HepG2 (cell line): ENCODE results near the gene ARL3. TPM values are rescaled to one million over a fixed set of nuclear protein-coding genes. Genes with fewer than 3 reads are reported as not detected.

Experiments
- BHLHE40 ChIP-seq: IDR thresholded peaks from 2 replicates; pipeline ENCODE4 v1.6.1; 2011; ENCODE audit warnings: low read length, improper control_type of control experiment
- CAMTA2 ChIP-seq: sonication (generic); formaldehyde crosslinking; IDR thresholded peaks from 2 replicates; pipeline ENCODE4 v1.4.0; 2020; ENCODE audit warnings: mild to moderate bottlenecking, missing genetic modification reagents, borderline replicate concordance
- CCDC6 ChIP-seq: sonication (generic); formaldehyde crosslinking; IDR thresholded peaks from 2 replicates; pipeline ENCODE4 v1.8.1; 2022; ENCODE audit warnings: mild to moderate bottlenecking, missing genetic modification reagents, moderate library complexity
- ELF1 ChIP-seq: sonication (generic); formaldehyde crosslinking; IDR thresholded peaks from 2 replicates; pipeline ENCODE4 v1.4.0; 2020; ENCODE audit warnings: missing genetic modification reagents
- FOXA3 ChIP-seq: IDR thresholded peaks from 2 replicates; pipeline ENCODE4 v1.6.1; 2016; ENCODE audit warnings: missing genetic modification reagents, missing compliant biosample characterization
- GATAD1 ChIP-seq: IDR thresholded peaks from 2 replicates; pipeline ENCODE4 v1.6.1; 2016; ENCODE audit warnings: missing genetic modification reagents, missing compliant biosample characterization
- HNF4A ChIP-seq: sonication (generic); formaldehyde crosslinking; IDR thresholded peaks from 2 replicates; pipeline ENCODE4 v1.4.0; 2020; ENCODE audit warnings: missing genetic modification reagents
- HOXD1 ChIP-seq: sonication (generic); formaldehyde crosslinking; IDR thresholded peaks from 2 replicates; pipeline ENCODE4 v1.5.0; 2020; ENCODE audit warnings: missing genetic modification reagents
- JARID2 ChIP-seq: sonication (generic); formaldehyde crosslinking; IDR thresholded peaks from 2 replicates; pipeline ENCODE4 v1.8.1; 2023; ENCODE audit warnings: missing genetic modification reagents, inconsistent platforms; ENCODE audit not compliant: insufficient replicate concordance
- ONECUT2 ChIP-seq: sonication (generic); formaldehyde crosslinking; IDR thresholded peaks from 2 replicates; pipeline ENCODE4 v1.4.0; 2020; ENCODE audit warnings: missing genetic modification reagents
- POLR2A ChIP-seq, 2 experiments: IDR thresholded peaks; 2 replicates each; pipeline ENCODE4 v1.6.1; 2011; ENCODE audit warnings: low read depth in 2 of 2, low read length in 2 of 2, mild to moderate bottlenecking in 1 of 2, moderate library complexity in 1 of 2; ENCODE audit not compliant: insufficient read depth in 1 of 2
- RAD21 ChIP-seq: fragments of 450-650 bp; formaldehyde crosslinking; IDR thresholded peaks from 2 replicates; pipeline ENCODE4 v1.5.0; 2020; ENCODE audit warnings: mild to moderate bottlenecking
- SKIL ChIP-seq: sonication (generic); formaldehyde crosslinking; IDR thresholded peaks from 2 replicates; pipeline ENCODE4 v1.8.0; 2022; ENCODE audit warnings: missing genetic modification reagents, mild to moderate bottlenecking, moderate library complexity, borderline replicate concordance
- SNAI1 ChIP-seq: sonication (generic); formaldehyde crosslinking; IDR thresholded peaks from 2 replicates; pipeline ENCODE4 v1.5.0; 2020; ENCODE audit warnings: mild to moderate bottlenecking, missing genetic modification reagents, borderline replicate concordance
- THAP11 ChIP-seq: IDR thresholded peaks from 2 replicates; pipeline ENCODE4 v1.6.1; 2016; ENCODE audit warnings: missing biosample characterization, missing genetic modification reagents
- ZFP36L1 ChIP-seq: sonication (generic); formaldehyde crosslinking; IDR thresholded peaks from 2 replicates; pipeline ENCODE4 v1.8.0; 2022; ENCODE audit warnings: mild to moderate bottlenecking, missing genetic modification reagents, moderate library complexity
- ZNF276 ChIP-seq: sonication (generic); formaldehyde crosslinking; IDR thresholded peaks from 2 replicates; pipeline ENCODE4 v1.4.0; 2020; ENCODE audit warnings: mild to moderate bottlenecking, low read depth, missing genetic modification reagents
- ZNF317 ChIP-seq: sonication (generic); formaldehyde crosslinking; IDR thresholded peaks from 2 replicates; pipeline ENCODE4 v1.5.0; 2020; ENCODE audit warnings: mild to moderate bottlenecking, missing genetic modification reagents
- ZNF580 ChIP-seq: IDR thresholded peaks from 2 replicates; pipeline ENCODE4 v1.6.1; 2016; ENCODE audit warnings: low read depth, borderline replicate concordance
- ZNF746 ChIP-seq: sonication (generic); formaldehyde crosslinking; IDR thresholded peaks from 2 replicates; pipeline ENCODE4 v1.8.0; 2022; ENCODE audit warnings: mild to moderate bottlenecking, missing genetic modification reagents
- polyA plus RNA-seq, 8 experiments: library from polyadenylated mRNA; depleted of rRNA in 3 of 8; stranded (reverse) in 7 of 8; unstranded in 1 of 8; fragments of >200 nt; fragmentation: Illumina TruSeq in 4 of 8; extraction: Trizol in 4 of 8; gene quantifications; 2 replicates each; pipeline versions ENCODE4 v1.2.1 to v1.2.3, GENCODE V29; 2011 to 2016; ENCODE audit warnings: low read depth in 4 of 8, missing spikeins in 1 of 8, mixed read lengths in 1 of 8; ENCODE audit not compliant: insufficient read depth in 1 of 8
- total RNA-seq, 5 experiments: library from RNA; depleted of rRNA; stranded (reverse); fragments of >200 nt; fragmentation: Illumina TruSeq; extraction: Trizol; gene quantifications; 2 replicates each; pipeline ENCODE4 v1.2.3, GENCODE V29; 2016; ENCODE audit warnings: low read depth in 1 of 5
- TF ChIP-seq, protein P1 (sequence below): IDR thresholded peaks from 2 replicates; pipeline ENCODE4 v1.6.1; 2016; ENCODE audit warnings: missing compliant biosample characterization, missing genetic modification reagents, borderline replicate concordance

ARL3 gene
- total and polyA plus RNA-seq, 2 of the 13 experiments (the other 11 are each of a cell fraction or from before 2014, with no cell fraction given): 5.2 to 6.6 TPM

DNA sequence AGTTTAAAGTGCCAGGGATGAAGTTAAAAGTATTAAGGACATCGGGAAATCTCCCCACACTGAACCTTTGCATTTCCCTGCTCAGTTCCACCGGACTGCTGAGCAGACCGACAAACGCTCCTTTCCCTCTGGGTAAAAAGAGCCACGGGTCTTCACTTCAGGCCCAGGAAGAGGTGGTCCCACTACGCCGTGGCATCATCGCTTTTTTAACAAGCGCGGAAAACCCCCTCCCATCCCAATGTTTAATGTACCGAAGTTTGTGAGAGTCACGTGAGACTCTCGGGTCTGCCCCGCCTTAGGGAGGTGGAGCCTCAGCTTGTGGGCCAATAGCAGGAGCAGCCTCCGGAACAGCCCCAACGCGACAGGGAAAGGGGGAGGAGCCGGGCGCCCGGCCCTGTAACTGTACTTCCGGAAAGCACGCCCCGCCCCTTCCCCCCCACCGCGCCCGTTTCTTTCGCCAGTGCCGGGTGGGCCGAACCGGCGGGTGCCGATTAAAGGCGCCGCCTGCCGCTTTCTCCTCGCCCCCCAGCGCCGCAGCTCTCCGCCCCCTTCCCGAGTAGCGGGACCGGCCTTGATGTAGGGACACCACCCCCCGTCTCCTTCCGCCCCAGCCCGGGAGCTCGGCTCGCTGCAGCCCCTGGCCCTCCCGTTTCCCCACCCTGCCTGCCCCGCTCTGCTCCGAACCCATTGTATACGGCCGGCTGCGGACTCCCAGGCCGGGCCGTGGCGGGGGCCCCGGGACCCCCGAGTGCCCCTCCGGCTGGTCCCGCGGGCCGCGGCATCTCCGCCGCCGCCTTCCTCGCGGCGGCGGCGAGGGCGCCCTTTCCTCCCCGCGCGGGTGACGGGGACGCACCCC is 72.1 kb downstream of the ARL3 start (continued):
- TF ChIP-seq ZNF317 (CRISPR knock-in tag): 0 out of 2 replicates have a peak, but pooled peaks have one; percentile 8
- 0 out of 2 replicates have a peak, but pooled peaks have one; percentile 25 for TF ChIP-seq SNAI1 (CRISPR knock-in tag)
- peak; percentile 56; the same call in 1 of the 2 replicates for TF ChIP-seq GATAD1 (CRISPR knock-in tag)
- peak; percentile 82; the same call in 1 of the 2 replicates for TF ChIP-seq ZNF746 (CRISPR knock-in tag)
- peak; percentile 29; the same call in 1 of the 2 replicates for TF ChIP-seq ZNF580 (CRISPR knock-in tag)
- TF ChIP-seq, protein P1, sequence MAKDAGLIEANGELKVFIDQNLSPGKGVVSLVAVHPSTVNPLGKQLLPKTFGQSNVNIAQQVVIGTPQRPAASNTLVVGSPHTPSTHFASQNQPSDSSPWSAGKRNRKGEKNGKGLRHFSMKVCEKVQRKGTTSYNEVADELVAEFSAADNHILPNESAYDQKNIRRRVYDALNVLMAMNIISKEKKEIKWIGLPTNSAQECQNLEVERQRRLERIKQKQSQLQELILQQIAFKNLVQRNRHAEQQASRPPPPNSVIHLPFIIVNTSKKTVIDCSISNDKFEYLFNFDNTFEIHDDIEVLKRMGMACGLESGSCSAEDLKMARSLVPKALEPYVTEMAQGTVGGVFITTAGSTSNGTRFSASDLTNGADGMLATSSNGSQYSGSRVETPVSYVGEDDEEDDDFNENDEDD: 0 out of 2 replicates have a peak, but pooled peaks have one; percentile 29
- peak in 1 of 2 experiments; percentile 51; a peak in 2 of 4 replicates for TF ChIP-seq POLR2A (IDR thresholded peaks at IDR 0.05; ENCODE audit: insufficient read depth in 1 of 2, low read depth in 2 of 2, low read length in 2 of 2)
- TF ChIP-seq ONECUT2: 0 out of 2 replicates have a peak, but pooled peaks have one; percentile 12
- TF ChIP-seq ZNF276 (CRISPR knock-in tag): 0 out of 2 replicates have a peak, but pooled peaks have one; percentile 66
- 0 out of 2 replicates have a peak, but pooled peaks have one; percentile 61 for TF ChIP-seq CAMTA2
- peak; percentile 97 for TF ChIP-seq BHLHE40
- peak; percentile 39; the same call in 1 of the 2 replicates for TF ChIP-seq FOXA3 (CRISPR knock-in tag)
- peak; percentile 85 for TF ChIP-seq ELF1 (CRISPR knock-in tag)
- TF ChIP-seq THAP11 (CRISPR knock-in tag): peak; percentile 74
- TF ChIP-seq JARID2 (CRISPR knock-in tag): no peak
- TF ChIP-seq CCDC6 (CRISPR knock-in tag): peak; percentile 56; the same call in 1 of the 2 replicates
- 0 out of 2 replicates have a peak, but pooled peaks have one; percentile 18 for TF ChIP-seq RAD21 (CRISPR knock-in tag)
- peak; percentile 53; the same call in 1 of the 2 replicates for TF ChIP-seq SKIL (CRISPR knock-in tag)
- peak; percentile 38; the same call in 1 of the 2 replicates for TF ChIP-seq ZFP36L1
- TF ChIP-seq HOXD1 (CRISPR knock-in tag): 0 out of 2 replicates have a peak, but pooled peaks have one; percentile 8
- TF ChIP-seq HNF4A (CRISPR knock-in tag): 0 out of 2 replicates have a peak, but pooled peaks have one; percentile 9
